VCaP (cell line): ENCODE measurements around the gene CAP2.

Source experiments
- H3K27ac ChIP-seq: fragments of 450-650 bp; 2 replicates; pipeline ENCODE4 v1.5.1; 2017
- TF ChIP-seq, protein P1 (sequence below): fragments of 450-650 bp; conservative IDR thresholded peaks from 2 replicates; pipeline ENCODE4 v1.5.1; 2017; ENCODE audit warnings: mild to moderate bottlenecking, moderate library complexity

CAP2 gene, protein sequence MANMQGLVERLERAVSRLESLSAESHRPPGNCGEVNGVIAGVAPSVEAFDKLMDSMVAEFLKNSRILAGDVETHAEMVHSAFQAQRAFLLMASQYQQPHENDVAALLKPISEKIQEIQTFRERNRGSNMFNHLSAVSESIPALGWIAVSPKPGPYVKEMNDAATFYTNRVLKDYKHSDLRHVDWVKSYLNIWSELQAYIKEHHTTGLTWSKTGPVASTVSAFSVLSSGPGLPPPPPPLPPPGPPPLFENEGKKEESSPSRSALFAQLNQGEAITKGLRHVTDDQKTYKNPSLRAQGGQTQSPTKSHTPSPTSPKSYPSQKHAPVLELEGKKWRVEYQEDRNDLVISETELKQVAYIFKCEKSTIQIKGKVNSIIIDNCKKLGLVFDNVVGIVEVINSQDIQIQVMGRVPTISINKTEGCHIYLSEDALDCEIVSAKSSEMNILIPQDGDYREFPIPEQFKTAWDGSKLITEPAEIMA

DNA sequence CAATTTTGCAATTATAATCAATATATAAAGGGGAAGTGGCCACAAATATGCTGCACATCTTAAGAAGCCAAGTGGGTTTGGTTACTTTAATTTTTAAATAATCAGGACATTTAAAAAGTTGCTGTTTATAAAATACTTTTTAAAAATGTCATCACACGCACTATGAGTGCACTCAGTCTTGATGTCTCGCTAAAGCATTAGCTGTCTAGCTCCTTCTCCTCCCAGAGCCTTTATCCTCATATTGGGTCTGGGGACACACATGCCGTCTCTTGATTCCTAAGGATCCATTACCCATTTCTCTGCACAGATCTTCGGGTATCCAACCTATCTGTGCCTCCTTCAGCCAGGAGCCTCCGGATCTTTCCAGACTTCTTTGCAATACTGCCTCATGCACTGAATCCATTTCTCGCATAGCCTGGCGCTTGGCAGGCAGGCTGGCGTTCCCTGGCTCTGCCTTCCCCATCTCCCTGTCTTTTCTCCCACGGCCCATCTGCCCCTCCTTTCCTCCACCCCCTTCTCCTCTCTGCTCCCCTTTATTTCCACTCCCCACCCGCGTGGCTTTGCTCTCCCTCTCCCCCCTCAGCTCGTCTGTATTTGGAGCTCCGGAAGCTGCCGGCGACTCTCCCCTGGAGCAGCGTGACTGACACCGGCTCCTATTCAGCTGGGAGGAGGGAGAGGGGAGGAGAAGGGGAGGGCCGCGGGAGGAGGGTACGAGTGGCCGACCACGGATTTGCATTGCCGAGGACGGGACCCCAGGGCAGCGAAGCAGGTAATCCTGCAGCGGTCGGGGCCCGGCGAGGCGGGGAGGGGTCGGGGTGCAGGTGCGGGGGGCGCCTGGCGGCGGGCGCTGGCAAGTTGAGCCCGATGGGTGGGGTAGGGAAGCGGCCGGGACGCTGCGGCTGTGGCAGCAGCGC, at the start of gene CAP2:
TSS of gene CAP2 (plus strand) at position 618 of the 914 bp plus-strand sequence. CDS start 27,961 bp downstream, outside the sequence.
- TF ChIP-seq, protein P1, sequence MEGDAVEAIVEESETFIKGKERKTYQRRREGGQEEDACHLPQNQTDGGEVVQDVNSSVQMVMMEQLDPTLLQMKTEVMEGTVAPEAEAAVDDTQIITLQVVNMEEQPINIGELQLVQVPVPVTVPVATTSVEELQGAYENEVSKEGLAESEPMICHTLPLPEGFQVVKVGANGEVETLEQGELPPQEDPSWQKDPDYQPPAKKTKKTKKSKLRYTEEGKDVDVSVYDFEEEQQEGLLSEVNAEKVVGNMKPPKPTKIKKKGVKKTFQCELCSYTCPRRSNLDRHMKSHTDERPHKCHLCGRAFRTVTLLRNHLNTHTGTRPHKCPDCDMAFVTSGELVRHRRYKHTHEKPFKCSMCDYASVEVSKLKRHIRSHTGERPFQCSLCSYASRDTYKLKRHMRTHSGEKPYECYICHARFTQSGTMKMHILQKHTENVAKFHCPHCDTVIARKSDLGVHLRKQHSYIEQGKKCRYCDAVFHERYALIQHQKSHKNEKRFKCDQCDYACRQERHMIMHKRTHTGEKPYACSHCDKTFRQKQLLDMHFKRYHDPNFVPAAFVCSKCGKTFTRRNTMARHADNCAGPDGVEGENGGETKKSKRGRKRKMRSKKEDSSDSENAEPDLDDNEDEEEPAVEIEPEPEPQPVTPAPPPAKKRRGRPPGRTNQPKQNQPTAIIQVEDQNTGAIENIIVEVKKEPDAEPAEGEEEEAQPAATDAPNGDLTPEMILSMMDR: no peak
- peak within 1 kb of the TSS; percentile 52; the same call in 1 of the 2 replicates for H3K27ac ChIP-seq

DNA sequence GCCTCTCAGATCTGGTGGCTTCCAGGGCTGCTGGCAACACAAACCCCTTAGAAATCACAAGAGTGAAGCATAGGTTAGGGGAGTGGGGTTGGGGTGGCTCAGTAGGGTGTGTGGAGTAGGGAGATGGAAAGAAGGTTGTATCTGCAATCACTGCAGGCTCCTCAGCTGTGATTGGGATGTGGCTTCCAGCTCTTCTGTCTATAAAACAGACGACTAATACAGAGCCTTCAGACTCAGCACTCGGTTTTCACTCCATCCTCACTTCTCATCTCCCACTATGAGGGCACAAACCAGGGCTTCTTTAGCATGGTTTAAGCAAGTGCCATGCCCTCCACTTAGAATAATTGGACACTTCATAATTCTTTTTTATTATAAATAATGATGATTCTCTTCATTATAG, 46.4 kb upstream of the CAP2 start:
- H3K27ac ChIP-seq: no peak overlapping the region
- TF ChIP-seq, protein P1: no peak

DNA sequence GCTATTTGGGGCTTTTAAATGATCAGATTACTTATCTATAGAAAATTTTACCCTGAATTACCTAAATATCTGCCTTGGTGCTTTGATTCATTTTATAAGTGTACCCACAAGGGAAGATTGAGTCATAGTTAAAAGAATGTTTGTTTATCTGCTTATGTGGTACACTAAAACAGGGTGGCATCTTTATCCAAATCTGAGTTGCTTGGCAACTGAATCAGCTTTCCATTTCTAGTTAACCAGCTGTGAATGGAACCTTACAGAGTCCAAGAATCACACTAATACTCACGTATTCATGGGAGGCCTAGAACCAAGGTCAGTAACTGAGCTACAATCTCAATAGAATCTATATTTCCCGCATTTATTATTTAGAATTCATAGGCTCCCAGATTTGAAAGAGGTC, 44.0 kb upstream of the CAP2 start:
- TF ChIP-seq, protein P1: no peak

DNA sequence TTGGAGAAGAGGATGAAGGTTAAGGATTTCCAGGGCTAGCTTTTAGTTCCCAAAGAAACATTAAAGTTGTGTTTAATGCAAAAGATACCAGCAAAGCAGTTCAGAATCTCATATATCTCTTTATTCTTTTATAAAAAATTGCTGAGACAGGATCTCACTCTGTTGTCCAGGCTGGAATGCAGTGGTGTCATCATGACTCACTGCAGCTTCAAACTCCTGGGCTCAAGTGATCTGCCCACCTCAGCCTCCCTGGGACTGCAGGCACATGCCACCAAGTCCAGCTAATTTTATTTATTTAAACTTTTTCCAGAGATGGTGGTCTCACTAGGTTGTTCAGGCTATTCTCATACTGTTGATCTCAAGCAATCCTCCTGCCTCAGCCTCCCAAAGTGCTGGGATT, 41.1 kb upstream of the CAP2 start:
- no peak overlapping the region for H3K27ac ChIP-seq
- TF ChIP-seq, protein P1: no peak

More for the DNA sequence above, 44.0 kb upstream of the CAP2 start:
- no peak overlapping the region for H3K27ac ChIP-seq

DNA sequence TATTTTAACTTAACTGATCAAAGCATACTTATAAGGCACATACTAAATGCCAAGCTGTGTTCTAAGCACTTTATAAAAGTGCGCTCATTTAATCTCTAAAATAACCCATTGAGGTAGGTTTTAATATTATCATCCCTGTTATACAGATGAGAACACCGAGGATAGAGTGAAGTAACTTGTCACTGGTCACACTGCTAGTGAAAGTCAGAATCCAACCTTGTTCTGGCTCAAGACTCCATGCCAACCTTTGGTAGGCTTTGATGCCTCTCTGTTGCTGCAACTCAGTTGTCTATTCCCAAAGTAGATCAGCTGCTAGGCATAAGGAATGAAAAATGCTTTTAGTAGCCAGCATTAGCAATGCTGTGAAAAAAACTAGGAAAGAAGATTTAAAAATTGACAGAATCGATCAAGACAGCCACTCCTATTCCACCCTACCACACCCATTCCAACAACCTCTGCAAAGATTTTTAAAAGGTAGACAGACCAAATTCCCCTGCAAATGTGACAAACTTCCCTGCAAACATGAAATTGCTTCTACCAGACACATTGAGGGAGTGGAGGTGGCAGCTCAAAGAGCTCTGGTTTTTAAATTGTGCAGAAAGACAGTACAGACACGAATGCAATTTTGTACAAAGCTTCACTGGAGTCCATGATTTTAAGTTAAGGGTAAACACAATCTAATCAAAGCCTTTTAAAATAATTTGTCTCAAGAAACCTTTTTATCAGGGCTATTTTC, 39.8 kb upstream of the CAP2 start:
- H3K27ac ChIP-seq: no peak overlapping the region
- TF ChIP-seq, protein P1: no peak

DNA sequence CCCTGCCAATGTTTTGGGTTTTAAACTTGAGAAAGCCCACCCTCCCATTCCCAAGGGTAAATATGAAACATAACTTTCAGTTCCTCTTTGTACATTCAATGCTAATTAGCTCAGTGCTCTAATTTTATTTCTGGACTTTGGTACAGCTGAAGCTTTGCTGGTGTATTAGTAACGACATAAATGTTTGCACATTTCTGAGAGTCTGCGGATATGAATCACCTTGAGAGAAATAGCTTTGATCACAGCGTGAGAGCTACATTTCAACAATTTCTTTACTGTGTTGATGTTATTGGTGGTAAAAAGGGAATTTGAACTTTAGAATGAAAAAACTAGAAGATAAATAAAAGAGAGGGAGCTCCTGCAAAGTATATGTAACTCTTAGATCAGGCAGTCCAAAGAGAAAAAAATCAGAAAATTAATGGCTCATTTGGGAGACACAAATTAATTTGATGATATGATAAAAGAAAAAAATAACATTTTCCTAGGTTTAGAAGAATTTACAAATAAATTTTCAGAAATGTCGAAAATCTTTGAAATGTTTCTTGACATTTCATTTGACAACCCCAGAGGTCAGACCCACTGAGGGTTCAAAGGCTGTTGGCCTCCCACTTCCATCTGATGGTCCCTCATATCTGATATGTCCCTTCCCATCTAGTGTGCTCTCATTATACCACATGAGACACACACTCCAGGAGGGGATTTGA, 38.5 kb upstream of the CAP2 start:
- H3K27ac ChIP-seq: no peak overlapping the region
- TF ChIP-seq, protein P1: no peak
